ENCODE results near the gene ARL14EP.
A peak's percentile ranks its signal among the peaks of the same experiment; 100 is the strongest.

The ARL14EP gene

DNA sequence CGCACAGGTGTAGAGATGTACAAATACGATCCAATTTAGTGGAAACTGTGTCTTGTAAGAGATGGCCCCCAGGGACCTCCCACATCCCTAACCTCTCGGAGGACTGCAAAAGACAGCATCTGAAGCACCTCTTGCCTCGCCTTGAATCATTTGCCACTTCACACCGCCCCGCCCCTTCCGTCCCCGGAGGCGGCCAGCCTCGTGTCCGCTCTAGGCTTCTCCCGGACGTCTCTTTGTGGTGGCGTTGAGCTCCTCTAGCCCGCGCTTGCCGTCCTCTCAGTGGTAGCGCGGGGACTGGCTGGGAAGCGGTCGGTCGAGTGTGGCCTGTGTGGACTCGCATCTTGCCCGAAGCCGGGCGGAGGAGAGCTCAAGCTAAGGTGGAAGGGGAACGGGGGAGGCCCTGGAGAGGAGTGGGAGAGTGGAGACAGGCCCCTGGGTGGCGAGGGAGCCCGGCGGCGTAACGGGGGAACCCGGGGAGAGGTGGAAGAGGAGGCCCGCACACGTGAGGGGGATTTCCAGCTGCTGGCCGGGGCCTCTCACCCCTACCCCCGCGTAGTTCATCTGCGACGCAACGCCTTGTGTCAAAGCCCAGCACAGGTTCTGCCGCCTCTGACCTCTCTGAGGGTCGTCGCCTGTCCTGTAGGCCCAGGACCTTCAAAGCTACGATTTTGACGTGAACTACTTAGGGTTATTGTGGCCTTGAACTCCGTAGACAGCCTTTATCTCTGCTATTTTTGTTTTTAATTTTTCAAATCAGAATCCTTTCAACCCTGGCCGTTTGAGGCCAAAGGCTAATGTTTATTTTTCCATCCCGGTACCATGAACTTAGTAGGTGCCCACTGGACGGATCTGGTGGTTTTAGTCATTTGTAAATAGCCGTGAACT is at the start of gene ARL14EP:
ARL14EP (plus strand) TSS at position 279 of the 885 bp plus-strand sequence. CDS start 7,845 bp downstream, outside the sequence.
- DNase-seq (ENCODE audit: low read depth in 2 of 2), result peak; percentile 81 to 84

DNA sequence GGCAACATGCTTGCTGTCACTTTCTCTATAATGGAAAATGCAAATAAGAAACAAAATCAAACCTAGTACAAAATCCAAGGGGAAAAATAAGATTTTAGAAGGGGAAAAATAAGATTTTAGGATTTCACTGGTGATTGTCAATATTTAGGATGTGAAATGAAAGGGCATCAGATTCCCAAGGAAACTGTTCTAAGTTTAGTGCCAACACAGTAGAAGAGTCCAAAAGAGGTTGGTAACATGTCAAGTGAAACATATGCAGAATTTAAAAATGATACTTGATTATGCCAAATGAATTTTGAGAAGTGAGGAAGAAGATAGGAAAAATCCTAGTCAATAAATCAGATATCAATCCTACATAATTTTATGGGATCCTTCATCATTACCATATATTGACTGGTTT is 45.7 kb upstream of the ARL14EP start:
- DNase-seq (ENCODE audit: low read depth in 2 of 2), result no peak

DNA sequence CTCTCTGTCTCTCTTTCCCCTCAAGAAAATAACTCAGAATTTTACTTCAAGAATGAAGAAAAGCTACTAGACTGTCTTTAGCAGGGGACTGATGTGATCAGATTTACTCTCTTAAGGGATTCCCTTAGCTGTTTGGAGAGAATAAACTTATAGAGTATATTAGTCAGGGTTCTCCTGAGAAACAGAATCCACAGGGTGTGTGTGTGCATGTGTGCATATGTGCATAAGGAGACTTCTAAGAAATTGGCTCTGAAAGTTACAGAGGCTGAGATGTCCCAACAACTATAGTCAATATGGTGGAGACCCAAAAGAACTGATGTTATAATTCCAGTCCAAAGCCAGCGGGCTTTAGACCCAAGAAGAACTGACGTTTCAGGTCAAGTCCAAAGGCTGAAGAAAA is 43.1 kb upstream of the ARL14EP start:
- DNase-seq (ENCODE audit: low read depth in 2 of 2), result no peak

DNA sequence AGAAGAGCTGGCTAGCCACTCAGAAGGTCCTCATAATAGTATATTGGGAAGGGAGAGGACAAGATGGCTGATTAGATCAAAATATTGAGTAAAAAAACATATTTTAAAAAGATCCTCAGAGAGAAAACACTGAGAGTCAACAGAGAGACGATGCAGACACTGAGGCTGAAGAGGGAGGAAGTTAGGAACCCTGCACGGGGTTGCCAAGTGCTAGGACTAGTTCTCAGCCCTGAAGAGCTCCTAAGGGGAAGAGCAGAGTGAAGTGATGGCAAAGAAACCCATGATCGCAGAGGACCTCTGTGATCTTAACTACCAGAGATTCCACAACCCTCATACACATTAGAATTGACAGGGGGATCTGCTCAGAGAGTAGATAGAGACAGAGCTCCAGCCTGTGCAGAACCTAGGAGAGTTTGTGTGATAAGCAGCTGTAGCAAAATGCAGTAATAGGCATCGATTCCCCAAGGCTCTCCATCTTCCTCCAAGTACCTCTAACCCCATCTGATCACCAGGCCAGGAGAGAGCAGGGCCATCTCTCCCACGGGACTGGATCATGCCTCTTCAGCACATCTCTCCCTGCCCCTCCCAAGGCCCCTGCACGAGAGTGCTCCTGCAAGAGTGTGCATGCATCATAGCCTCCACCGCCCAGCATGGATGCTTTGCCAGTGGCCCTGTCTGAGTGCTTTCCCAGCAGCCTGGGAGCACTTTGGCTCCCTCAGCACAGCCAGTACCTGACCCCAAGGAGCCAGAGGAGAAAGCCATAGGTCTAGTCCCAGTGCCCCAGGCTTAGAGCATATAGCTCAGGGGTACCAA is 41.2 kb upstream of the ARL14EP start:
- DNase-seq (ENCODE audit: low read depth in 2 of 2), result no peak

DNA sequence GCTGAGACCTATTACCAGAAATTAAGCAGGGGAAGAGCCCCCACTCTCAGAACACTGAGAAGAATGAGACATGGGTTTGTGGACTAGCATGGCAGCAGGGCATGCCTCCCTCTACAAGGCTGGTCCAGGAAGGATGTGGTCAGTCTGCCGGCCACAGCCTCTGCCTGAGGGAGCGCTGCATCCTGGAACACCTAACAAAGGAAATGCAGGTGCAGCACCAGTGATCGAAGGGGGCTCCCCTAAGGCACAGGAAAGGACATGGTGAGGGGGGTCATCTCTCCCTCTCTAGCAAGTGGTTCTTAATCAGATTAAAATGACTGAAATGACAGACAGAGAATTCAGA is 40.6 kb upstream of the ARL14EP start:
- no peak for DNase-seq (ENCODE audit: low read depth in 2 of 2)

DNA sequence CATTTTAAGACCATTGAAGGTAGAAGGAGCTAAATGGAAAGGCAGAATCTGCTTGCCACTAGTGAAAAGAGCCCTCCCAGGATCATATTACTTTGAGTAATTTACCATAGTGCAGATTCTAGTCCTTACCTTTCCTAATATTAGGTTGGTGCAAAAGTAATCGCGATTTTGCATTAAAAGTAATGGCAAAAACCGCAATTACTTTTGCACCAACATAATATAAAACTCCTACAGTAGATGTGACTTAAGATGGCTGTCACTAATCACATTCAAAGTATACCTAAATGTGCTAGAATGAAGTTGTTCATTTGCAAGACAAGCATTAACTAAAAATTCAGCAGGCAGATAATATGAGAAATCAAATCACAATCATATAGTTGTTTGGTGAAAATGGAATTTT is 38.1 kb upstream of the ARL14EP start:
- DNase-seq (ENCODE audit: low read depth in 2 of 2), result no peak

DNA sequence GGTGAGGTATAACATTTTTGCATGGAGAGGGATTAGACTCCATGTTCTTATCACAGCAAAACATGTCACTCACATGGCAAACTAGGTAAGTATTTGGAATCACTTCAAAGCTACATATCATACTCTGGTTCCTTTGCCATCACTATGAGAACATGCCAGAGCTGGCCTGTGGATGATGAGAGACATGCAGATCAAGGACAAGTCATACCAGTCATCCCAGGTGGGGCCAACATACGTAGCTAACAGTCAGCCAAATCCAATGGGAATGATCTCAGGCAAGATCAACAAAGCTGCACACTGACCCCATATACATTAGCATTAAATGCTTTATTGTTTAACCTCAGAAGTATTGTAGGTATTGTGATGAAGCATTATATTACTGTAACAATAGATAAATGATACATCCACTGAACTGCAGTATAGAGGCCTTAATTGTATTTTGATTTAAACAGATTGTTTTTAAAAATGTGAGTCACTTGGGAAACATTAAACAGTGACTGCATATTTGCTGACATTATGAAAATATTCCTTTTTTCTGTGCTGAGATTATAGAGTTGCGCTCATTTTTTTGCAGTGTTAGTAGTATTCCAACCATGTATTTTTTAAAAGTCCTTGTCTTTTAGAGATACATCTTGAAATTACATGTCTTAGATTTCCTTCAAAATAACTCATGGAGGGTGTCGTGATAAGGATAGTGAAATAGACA is 37.3 kb upstream of the ARL14EP start:
- DNase-seq (ENCODE audit: low read depth in 2 of 2), result no peak

DNA sequence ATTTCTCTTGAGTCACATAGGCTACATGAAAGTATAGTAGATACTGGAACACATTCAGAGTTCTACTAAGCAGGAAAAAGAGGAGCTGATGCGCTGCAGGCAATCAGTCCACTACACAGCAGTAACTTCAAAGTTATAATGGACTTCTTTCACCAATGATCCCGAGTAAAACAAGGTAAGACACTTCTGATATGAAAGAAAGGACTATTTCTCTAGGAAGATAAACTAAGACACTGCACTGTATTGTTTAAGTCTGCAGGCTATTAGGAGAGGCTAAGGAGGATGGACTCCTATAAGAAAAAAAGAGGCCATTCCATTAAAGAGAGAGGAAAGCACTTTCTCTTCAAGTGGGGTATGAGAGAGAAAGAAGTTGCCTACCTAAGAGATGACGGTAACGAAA is 31.6 kb upstream of the ARL14EP start:
- DNase-seq (ENCODE audit: low read depth in 2 of 2), result no peak

DNA sequence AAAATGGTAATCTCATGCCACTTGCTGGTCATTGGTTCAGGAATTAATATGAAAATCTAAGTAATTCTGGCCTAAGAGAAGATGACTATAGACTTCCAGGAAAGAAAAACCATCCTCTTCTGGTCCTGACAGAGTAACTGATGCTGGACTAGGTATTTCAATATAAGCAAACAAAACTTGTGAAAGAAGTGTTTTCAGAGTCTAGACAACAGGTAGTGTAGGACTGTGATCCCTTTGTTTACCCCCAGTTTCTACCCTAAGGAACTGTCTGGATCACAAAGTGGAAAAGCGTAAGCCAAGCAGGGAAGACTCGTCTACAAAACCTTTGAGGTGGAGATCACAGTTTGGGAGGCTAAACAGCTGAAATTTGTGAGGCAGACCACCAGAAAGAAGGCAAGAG is 30.4 kb upstream of the ARL14EP start:
- no peak for DNase-seq (ENCODE audit: low read depth in 2 of 2)

DNA sequence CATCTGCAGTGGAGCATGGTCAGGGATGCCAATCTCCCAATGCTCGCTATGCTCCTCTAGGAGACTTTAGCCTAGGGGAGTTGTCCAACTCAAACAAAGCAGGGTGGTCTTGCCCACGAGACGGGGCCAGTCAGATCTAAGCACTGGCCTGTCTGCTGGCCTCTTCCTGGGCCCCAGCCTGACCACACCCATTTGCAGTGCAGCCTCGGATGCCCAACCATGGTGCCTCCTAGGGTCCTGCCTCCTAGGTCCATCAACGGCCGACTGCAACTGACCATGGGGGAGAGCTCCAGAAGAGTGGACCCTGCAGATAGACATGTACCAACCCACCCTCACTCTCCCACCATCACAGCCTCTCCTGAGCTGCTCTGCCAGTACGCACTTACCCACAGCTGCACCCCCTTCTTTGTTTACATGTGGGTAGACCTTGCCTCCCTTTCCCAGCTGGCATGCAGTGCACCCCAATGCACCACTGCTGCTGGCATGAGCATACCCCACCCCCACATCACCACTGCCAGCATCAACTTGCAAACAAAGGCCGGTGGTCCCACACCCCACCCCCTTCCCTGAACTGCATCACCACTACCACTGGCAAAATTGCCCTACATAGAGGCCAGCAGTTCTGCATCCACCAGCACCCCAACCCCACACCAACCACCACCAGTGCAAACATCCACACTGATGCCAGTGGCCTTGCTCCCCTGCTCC is 27.6 kb upstream of the ARL14EP start:
- no peak for DNase-seq (ENCODE audit: low read depth in 2 of 2)

DNA sequence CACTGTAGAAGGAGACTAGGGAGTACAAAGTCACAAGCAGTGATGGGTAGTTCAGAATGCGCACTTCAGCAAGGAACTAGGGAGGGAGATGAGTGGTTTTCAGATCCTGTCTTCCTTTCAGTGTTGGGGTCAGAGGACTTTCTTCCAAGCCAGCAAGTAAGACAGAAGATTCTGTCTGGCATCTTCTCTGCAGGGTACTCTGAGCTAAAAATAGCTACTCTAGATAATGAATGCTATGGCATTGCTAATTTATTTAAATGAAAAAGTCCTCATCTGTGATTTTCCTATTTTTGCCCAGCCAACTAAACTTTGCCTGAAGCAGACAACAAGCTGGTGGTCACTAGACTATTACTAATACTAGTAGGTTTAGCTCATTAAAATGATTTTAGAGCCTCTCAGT is 18.3 kb upstream of the ARL14EP start:
- DNase-seq (ENCODE audit: low read depth in 2 of 2), result no peak

DNA sequence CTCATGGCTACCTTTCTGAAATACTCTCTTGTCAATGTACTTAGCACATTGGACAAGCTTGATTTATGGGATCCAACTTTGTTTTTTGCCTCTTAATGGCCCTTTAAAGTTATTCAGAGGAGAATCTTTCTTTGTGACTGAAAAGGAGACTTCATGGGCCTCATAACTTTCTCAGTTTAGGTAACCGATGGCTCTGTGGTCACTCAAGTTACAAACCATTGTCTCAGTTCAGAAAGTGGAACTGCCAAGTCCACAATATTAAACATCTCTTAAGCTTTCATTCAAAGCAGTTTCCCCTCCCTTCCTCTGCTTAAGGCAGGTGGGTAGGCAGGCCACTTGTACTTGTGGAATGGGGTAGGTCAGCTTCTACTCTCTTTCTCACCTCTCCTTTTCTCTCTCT is 12.3 kb upstream of the ARL14EP start:
- no peak for DNase-seq (ENCODE audit: low read depth in 2 of 2)

DNA sequence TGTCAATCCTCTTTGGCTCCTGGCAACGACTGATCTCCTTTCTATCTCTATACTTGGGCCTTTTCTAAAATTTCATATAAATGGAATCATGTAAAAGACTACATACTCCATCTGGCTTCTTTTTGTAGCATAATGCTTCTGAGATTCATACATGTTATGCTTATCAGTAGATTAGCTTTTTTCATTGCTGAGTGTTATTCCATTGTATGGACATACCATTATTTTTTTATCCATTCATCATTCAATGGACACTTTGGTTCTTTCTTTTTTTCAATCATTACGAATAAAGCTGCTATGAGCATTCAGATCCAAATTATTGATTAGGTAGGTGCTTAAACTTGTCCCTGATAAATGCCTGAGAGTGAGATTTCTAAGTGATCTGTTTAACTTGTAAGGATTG is 11.7 kb upstream of the ARL14EP start:
- DNase-seq (ENCODE audit: low read depth in 2 of 2), result no peak

DNA sequence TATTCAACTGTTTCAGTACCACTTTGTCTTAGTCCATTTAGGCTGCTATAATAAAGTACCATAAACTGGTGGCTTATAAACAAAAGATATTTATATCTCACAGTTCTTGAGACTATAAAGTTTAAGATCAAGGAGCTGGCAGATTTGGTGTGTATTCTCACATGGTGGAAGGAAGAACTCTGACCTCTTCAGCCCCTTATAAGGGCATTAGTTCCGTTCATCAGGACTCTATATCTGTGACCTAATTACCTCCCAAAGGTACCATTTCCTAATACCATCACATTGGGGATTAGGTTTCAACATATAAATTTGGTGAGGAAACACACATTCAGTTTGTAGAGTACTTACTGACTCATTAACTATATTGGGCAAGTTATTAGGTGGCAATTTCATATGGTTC is 10.7 kb upstream of the ARL14EP start:
- no peak for DNase-seq (ENCODE audit: low read depth in 2 of 2)

DNA sequence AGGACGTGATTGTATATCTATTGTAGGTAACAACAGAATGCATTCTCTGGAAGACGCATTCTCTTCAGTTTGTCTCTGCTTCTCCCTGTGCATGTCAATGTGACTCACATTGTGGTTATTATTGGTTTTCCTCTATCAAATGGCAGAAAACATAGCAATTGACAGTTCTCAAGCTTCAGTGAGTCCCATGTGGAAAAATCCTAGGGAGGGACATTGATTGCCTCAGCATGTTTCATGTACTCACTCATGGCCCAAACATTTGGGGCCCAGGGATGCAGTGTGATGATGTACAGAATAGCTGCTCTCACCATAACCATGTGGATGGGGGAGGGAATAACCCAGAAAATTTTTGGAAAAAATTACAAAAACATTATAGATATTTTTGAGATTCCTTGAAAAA is 9.3 kb upstream of the ARL14EP start:
- no peak for DNase-seq (ENCODE audit: low read depth in 2 of 2)

DNA sequence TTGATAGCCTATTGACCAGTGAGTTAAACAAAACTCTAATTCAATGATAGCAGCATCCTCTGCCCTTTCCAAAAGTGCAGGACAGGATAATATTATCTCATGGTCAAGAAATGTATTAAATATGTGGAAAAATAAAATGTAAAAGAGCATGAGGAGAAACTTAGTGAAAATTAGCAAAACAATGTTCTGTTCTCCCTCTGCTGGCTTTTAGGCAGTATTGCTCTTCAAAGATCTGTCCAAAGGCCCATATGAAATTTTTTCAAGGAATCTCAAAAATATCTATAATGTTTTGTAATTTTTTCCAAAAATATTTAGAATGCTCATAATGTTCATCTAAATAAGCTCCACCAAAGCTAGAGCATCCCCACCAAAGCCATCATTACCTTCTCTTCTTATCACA is 8.3 kb upstream of the ARL14EP start:
- DNase-seq (ENCODE audit: low read depth in 2 of 2), result no peak

DNA sequence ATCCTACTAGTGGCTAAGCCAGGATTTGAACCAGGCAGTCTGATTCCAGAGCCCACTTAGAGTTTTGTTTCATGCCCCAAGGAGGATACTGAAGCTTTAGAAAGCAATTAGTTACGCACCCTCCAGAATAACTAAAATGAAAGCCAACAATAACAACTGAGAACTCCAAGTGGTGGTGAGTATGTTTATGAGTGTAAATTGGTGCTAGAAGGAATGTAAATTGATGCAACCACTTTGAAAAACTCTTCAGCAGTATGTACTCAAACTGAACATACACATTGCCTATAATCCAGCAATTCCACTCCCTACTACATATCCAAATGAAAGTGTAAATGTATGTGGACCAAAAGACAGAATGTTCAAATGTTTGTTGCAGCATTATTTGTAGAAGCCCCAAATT is 6.7 kb upstream of the ARL14EP start:
- DNase-seq (ENCODE audit: low read depth in 2 of 2), result no peak

DNA sequence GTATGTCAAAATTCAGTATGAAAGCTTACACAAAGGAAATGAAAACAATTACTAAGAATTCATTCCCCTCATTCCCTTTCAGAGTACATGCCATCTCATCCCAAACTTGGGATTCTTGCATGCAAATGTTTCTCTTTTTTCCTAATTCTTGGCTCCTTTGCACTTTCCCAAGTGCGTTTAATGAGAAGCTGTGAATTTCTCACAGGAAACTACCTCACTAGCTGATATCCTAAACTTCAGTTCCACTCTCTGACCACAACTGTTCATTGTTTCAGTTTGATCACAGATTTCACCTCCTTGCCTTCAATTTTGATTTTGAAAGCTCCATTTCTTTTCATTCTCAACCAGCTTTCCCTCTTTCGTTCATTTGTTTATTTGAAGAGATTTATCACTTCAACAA is 5.9 kb upstream of the ARL14EP start:
- DNase-seq (ENCODE audit: low read depth in 2 of 2), result no peak

DNA sequence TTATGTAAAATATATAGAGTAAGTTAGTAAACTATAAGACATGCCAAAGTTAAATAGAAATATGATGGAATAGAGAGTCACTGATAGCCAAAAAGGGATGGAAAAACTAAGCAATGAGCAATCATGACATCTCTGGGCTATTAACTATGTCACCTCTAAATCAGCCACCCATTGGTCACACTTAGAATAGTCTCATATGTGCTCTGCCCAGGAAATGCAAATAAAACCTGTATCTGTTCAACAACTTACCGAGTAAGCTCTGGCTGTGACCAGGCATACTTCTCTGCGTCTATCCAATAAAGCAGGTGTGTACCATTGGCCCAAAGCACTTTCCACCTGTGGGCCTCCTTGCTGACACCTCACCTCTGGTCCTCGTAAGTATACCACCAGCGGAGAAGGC is 1.6 kb upstream of the ARL14EP start:
- no peak for DNase-seq (ENCODE audit: low read depth in 2 of 2)

DNA sequence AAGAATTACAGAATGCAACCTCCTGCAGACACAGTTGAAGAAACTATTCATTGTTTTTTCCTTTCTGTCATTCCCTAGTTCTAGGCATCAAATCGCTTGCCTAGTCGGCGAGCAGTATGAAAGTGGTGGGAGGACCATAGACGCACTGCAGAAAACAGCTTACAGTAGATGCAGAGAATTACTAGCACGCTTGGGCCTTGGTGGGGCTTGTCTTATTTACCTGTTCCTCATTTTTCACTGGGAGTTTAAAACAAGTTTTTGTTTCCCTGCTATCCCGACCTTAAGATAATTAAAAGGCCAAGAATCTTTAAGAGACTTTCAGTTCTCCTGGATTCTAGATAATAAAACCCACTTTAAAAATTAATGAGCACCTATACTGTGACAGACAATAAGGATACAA is 713 bp upstream of the ARL14EP start:
- DNase-seq (ENCODE audit: low read depth in 2 of 2), result no peak

DNA sequence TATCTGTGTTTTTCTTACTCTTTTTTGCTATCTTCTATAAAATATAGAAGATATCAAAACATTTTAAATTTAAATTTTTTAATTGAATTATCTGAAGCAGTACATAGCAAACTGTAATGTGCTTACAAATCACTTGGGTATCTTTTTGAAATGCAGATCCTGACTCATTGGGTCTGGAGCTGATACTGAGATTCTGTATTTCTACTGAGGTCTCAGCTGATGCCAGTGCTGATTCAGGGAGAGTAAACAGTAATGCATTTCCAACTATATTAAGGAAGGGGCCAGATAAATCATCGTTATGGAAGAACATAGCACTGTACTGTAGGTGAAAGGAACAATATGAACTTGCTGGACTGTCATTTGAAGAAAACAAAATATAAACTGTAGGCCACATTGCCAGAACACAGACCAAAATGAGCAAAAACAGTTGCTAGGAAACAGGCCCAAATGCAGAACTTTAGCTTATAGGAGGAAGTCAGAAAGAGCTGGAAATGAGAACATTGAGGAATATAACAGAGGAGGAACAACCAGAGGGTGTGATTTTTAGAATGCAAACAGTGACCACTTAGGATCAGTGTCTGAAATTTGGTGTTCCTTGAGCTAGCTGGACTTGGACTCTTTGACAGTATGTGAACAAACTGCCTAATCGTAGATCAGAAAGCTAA is 3.3 kb downstream of the ARL14EP start:
- no peak for DNase-seq (ENCODE audit: low read depth in 2 of 2)

Measured in stimulated activated CD4-positive, alpha-beta T cell treated with anti-CD3 and anti-CD28 coated beads, Interleukin-1b, Interleukin-23, amount 100 ng/mL, for 4 hours (primary cell).